Activated T-cell treated with anti-CD3 and anti-CD28 coated beads, Interleukin-2, amount 50 U/mL, for 72 hours (primary cell): ENCODE results near the gene KIAA1958. TPM values are rescaled to one million over a fixed set of nuclear protein-coding genes. Genes with fewer than 3 reads are reported as not detected.
A peak's percentile ranks its signal among the peaks of the same experiment; 100 is the strongest.

Source experiments
- ATAC-seq, 2 donors: fragments of 150-1000 bp; cut with Tn5 transposase; replicated peaks in 1 of 2; 2 replicates each; pipeline ENCODE4 v1.10.0; 2021; ENCODE audit warnings: moderate library complexity in 2 of 2, mild to moderate bottlenecking in 1 of 2
- DNase-seq, 2 donors: peaks; one replicate each; pipeline ENCODE4 v3.0.0; 2021 to 2022; ENCODE audit warnings: mixed read lengths in 1 of 2
- H3K27ac Mint-ChIP-seq: one replicate; pipeline ENCODE4 v1.8.0; 2022; ENCODE audit warnings: mild to moderate bottlenecking, moderate library complexity, mixed read lengths
- H3K27me3 Mint-ChIP-seq: one replicate; pipeline ENCODE4 v1.8.0; 2022; ENCODE audit warnings: low read depth, mixed read lengths
- H3K36me3 Mint-ChIP-seq, 2 donors: one replicate each; pipeline ENCODE4 v1.8.0; 2022; ENCODE audit warnings: mixed read lengths in 2 of 2, mild to moderate bottlenecking in 1 of 2; ENCODE audit not compliant: insufficient read depth in 2 of 2
- H3K4me1 Mint-ChIP-seq: one replicate; pipeline ENCODE4 v1.8.0; 2022; ENCODE audit warnings: low read depth, mixed read lengths
- H3K4me3 Mint-ChIP-seq, 2 donors: one replicate each; pipeline ENCODE4 v1.8.0; 2022; ENCODE audit warnings: mild to moderate bottlenecking in 2 of 2, mixed read lengths in 2 of 2, moderate library complexity in 2 of 2
- H3K9me3 Mint-ChIP-seq, 2 donors: one replicate each; pipeline ENCODE4 v1.8.0; 2022; ENCODE audit warnings: mixed read lengths in 2 of 2
- total RNA-seq, 2 donors: library from RNA; stranded (reverse); gene quantifications; one replicate each; pipeline ENCODE4 v1.2.3, GENCODE V29; 2022

The KIAA1958 gene
- total RNA-seq, 2 donors from 2014 or later: 11.2 to 12.9 TPM

- ATAC-seq (no peak), DNase-seq (no peak)
- Mint-ChIP-seq H3K36me3 (peaks cover 0 to 20% of the 10 kb centered on the region in 2 donors), H3K9me3 (peaks cover 2 to 3% of the 10 kb centered on the region in 2 donors), H3K27me3 (no peaks in the 10 kb centered on the region), H3K4me3 (no peak overlapping the region), H3K4me1 (no peaks in the 10 kb centered on the region), H3K27ac (no peak overlapping the region)
Measured at GRCh38 chr9:112473986-112474385, 12.6 kb upstream of the KIAA1958 start.

GRCh38 chr9:112475318-112475717 lies 11.3 kb upstream of the KIAA1958 start:
- Mint-ChIP-seq H3K4me3 (no peak overlapping the region), H3K27me3 (no peaks in the 10 kb centered on the region), H3K9me3 (peaks cover 2 to 3% of the 10 kb centered on the region in 2 donors), H3K36me3 (peaks cover 0 to 20% of the 10 kb centered on the region in 2 donors), H3K27ac (no peak overlapping the region), H3K4me1 (no peaks in the 10 kb centered on the region)
- ATAC-seq (no peak), DNase-seq (no peak)

GRCh38 chr9:112477330-112477729 lies 9.3 kb upstream of the KIAA1958 start:
- no peak for DNase-seq
- Mint-ChIP-seq H3K4me1 (no peaks in the 10 kb centered on the region), H3K36me3 (peaks cover 0 to 20% of the 10 kb centered on the region in 2 donors), H3K27ac (no peak overlapping the region), H3K27me3 (no peaks in the 10 kb centered on the region), H3K4me3 (no peak overlapping the region), H3K9me3 (peaks cover 2 to 3% of the 10 kb centered on the region in 2 donors)
- ATAC-seq: no peak

GRCh38 chr9:112479221-112479620 lies 7.4 kb upstream of the KIAA1958 start:
- Mint-ChIP-seq H3K9me3 (peaks cover 2 to 3% of the 10 kb centered on the region in 2 donors), H3K27me3 (no peaks in the 10 kb centered on the region), H3K4me1 (no peaks in the 10 kb centered on the region), H3K27ac (no peak overlapping the region), H3K4me3 (no peak overlapping the region), H3K36me3 (peaks cover 0 to 17% of the 10 kb centered on the region in 2 donors)
- DNase-seq: no peak
- ATAC-seq: no peak

GRCh38 chr9:112484607-112485006 lies 2.0 kb upstream of the KIAA1958 start:
- H3K4me3 Mint-ChIP-seq: no peak overlapping the region
- H3K27ac Mint-ChIP-seq: no peak overlapping the region
- no peak for ATAC-seq
- no peaks in the 10 kb centered on the region for H3K9me3 Mint-ChIP-seq
- peaks cover 2 to 3% of the 10 kb centered on the region in 2 donors for H3K36me3 Mint-ChIP-seq
- no peak for DNase-seq
- no peaks in the 10 kb centered on the region for H3K27me3 Mint-ChIP-seq
- H3K4me1 Mint-ChIP-seq: peaks cover 27% of the 10 kb centered on the region

- Mint-ChIP-seq H3K36me3 (peaks cover 2 to 3% of the 10 kb centered on the region in 2 donors), H3K9me3 (no peaks in the 10 kb centered on the region), H3K4me3 (peak overlapping the region; percentile 95 to 98), H3K4me1 (peaks cover 35% of the 10 kb centered on the region), H3K27ac (peak overlapping the region; percentile 91), H3K27me3 (no peaks in the 10 kb centered on the region)
- ATAC-seq (no peak), DNase-seq (no peak)
Measured at GRCh38 chr9:112485574-112485973, 1.1 kb upstream of the KIAA1958 start.

- H3K9me3 Mint-ChIP-seq: no peaks in the 10 kb centered on the region
- peak overlapping the region; percentile 96 to 99 for H3K4me3 Mint-ChIP-seq
- no peaks in the 10 kb centered on the region for H3K27me3 Mint-ChIP-seq
- peak; percentile 42 to 44 for ATAC-seq
- H3K36me3 Mint-ChIP-seq: peaks cover 2 to 4% of the 10 kb centered on the region in 2 donors
- peaks cover 46% of the 10 kb centered on the region for H3K4me1 Mint-ChIP-seq
- H3K27ac Mint-ChIP-seq: peak overlapping the region; percentile 54
- DNase-seq: peak; percentile 58 to 66
Measured at GRCh38 chr9:112487008-112487798, 576 bp downstream of the KIAA1958 start.

- DNase-seq (no peak), ATAC-seq (no peak)
- H3K4me1 Mint-ChIP-seq: peaks cover 46% of the 10 kb centered on the region
- peak overlapping the region; percentile 54 for H3K27ac Mint-ChIP-seq
- peak overlapping the region; percentile 96 to 99 for H3K4me3 Mint-ChIP-seq
- H3K27me3 Mint-ChIP-seq: no peaks in the 10 kb centered on the region
- peaks cover 4 to 7% of the 10 kb centered on the region in 2 donors for H3K36me3 Mint-ChIP-seq
- H3K9me3 Mint-ChIP-seq: no peaks in the 10 kb centered on the region
Measured at GRCh38 chr9:112487799-112488340, 1.2 kb downstream of the KIAA1958 start.

- Mint-ChIP-seq H3K4me3 (no peak overlapping the region), H3K4me1 (peaks cover 46% of the 10 kb centered on the region), H3K27ac (no peak overlapping the region), H3K9me3 (peaks cover 5 to 6% of the 10 kb centered on the region in 2 donors), H3K36me3 (peaks cover 12 to 16% of the 10 kb centered on the region in 2 donors), H3K27me3 (no peaks in the 10 kb centered on the region)
- ATAC-seq (no peak), DNase-seq (no peak)
Measured at GRCh38 chr9:112489039-112489546, 2.5 kb downstream of the KIAA1958 start.

GRCh38 chr9:112489876-112490666 lies 3.4 kb downstream of the KIAA1958 start:
- peaks cover 43% of the 10 kb centered on the region for H3K4me1 Mint-ChIP-seq
- no peak overlapping the region for H3K4me3 Mint-ChIP-seq
- H3K27me3 Mint-ChIP-seq: no peaks in the 10 kb centered on the region
- peaks cover 9 to 12% of the 10 kb centered on the region in 2 donors for H3K9me3 Mint-ChIP-seq
- ATAC-seq: no peak
- no peak for DNase-seq
- H3K36me3 Mint-ChIP-seq: peaks cover 20 to 26% of the 10 kb centered on the region in 2 donors
- H3K27ac Mint-ChIP-seq: no peak overlapping the region

GRCh38 chr9:112493393-112494137 lies 6.9 kb downstream of the KIAA1958 start:
- no peak overlapping the region for H3K4me3 Mint-ChIP-seq
- no peak for ATAC-seq
- peaks cover 13 to 14% of the 10 kb centered on the region in 2 donors for H3K9me3 Mint-ChIP-seq
- peaks cover 32% of the 10 kb centered on the region for H3K4me1 Mint-ChIP-seq
- H3K27ac Mint-ChIP-seq: peak overlapping the region; percentile 22
- no peaks in the 10 kb centered on the region for H3K27me3 Mint-ChIP-seq
- peaks cover 23 to 28% of the 10 kb centered on the region in 2 donors for H3K36me3 Mint-ChIP-seq
- no peak for DNase-seq

- H3K27me3 Mint-ChIP-seq: no peaks in the 10 kb centered on the region
- ATAC-seq: no peak
- peaks cover 13 to 14% of the 10 kb centered on the region in 2 donors for H3K9me3 Mint-ChIP-seq
- no peak for DNase-seq
- peaks cover 32% of the 10 kb centered on the region for H3K4me1 Mint-ChIP-seq
- H3K36me3 Mint-ChIP-seq: peaks cover 23 to 28% of the 10 kb centered on the region in 2 donors
- no peak overlapping the region for H3K4me3 Mint-ChIP-seq
- peak overlapping the region; percentile 22 for H3K27ac Mint-ChIP-seq
Measured at GRCh38 chr9:112494153-112494552, 7.5 kb downstream of the KIAA1958 start.
